GM19468 (cell line): ENCODE results near the gene WDR90.

ENCODE experiments used
- ATAC-seq: cut with Tn5 transposase; IDR thresholded peaks from one replicate; pipeline ENCODE4 v1.9.1; 2021; ENCODE audit warnings: mild to moderate bottlenecking, moderate library complexity, moderate number of reproducible peaks; ENCODE audit not compliant: unreplicated experiment; ENCODE audit errors: extremely low read depth

Gene WDR90

GRCh38 chr16:658679-659571 lies 9.8 kb downstream of the WDR90 start:
- ATAC-seq: no peak

GRCh38 chr16:659618-660017 lies 10.5 kb downstream of the WDR90 start:
- no peak for ATAC-seq

- no peak for ATAC-seq
Observed at GRCh38 chr16:660132-660458, 10.9 kb downstream of the WDR90 start.

- peak; percentile 54 for ATAC-seq
Observed at GRCh38 chr16:660459-661183, 11.5 kb downstream of the WDR90 start.

- no peak for ATAC-seq
Observed at GRCh38 chr16:661184-661821, 12.1 kb downstream of the WDR90 start.

GRCh38 chr16:662095-662494 lies 12.9 kb downstream of the WDR90 start:
- no peak for ATAC-seq

- ATAC-seq: no peak
Observed at GRCh38 chr16:662597-662996, 13.4 kb downstream of the WDR90 start.

- no peak for ATAC-seq
Observed at GRCh38 chr16:666572-666971, 17.4 kb downstream of the WDR90 start.

GRCh38 chr16:667113-667779 lies 18.1 kb downstream of the WDR90 start:
- ATAC-seq: no peak

- ATAC-seq: peak; percentile 42
Observed at GRCh38 chr16:667780-668518, 18.8 kb downstream of the WDR90 start, which contains the start of gene RHOT2. RHOT2 (plus strand) TSS chr16:668132; CDS start chr16:668200, 68 bp downstream.

- no peak for ATAC-seq
Observed at GRCh38 chr16:668519-669171, 19.5 kb downstream of the WDR90 start.

- ATAC-seq: no peak
Observed at GRCh38 chr16:669666-670065, 20.5 kb downstream of the WDR90 start.

GRCh38 chr16:670485-671352 lies 21.6 kb downstream of the WDR90 start:
- no peak for ATAC-seq

GRCh38 chr16:671353-672131 lies 22.4 kb downstream of the WDR90 start:
- no peak for ATAC-seq

GRCh38 chr16:672371-672770 lies 23.2 kb downstream of the WDR90 start:
- ATAC-seq: no peak

GRCh38 chr16:672851-673250 lies 23.7 kb downstream of the WDR90 start:
- no peak for ATAC-seq

- ATAC-seq: no peak
Observed at GRCh38 chr16:673399-673991, 24.3 kb downstream of the WDR90 start.
